ENCODE data around the gene SWAP70.

The SWAP70 gene

DNA sequence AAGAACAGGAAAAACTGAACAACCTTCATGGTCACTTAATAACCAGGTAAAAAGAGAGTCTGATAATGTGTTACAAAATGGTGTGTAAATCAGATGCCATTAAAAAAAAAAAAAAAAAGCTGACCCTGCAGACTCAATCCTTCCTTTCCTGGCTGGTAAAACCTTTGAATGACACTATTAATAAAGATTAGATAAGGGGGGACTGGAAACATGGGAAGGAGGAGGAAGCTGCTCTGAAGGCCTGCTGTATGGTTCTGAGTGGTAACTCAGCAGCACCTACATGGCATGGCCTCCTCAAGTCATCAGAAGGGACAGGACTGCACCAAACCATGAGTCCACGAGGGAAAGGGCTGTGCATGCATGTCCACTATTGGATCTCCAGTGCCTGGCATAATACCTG is 18.0 kb upstream of the SWAP70 start:
- Histone ChIP-seq H3K79me2 (ENCODE audit: control insufficient read depth, insufficient read depth, low read length, poor library complexity) (no peaks in the 10 kb centered on the region), H2BK5ac (ENCODE audit: low read depth, low read length, poor library complexity) (no peak overlapping the region), H3K36me3 (ENCODE audit: control insufficient read depth in 1 of 2, insufficient read depth in 2 of 2, low read length in 2 of 2) (no peaks in the 10 kb centered on the region), H2BK120ac (ENCODE audit: insufficient read depth, low read length, poor library complexity) (no peak overlapping the region), H3K4ac (ENCODE audit: low read depth, low read length) (no peak overlapping the region), H3K4me3 (ENCODE audit: low read depth, low read length) (no peak overlapping the region), H3K79me1 (ENCODE audit: low read length) (no peaks in the 10 kb centered on the region), H3K9ac (ENCODE audit: low read length) (no peak overlapping the region), H4K12ac (ENCODE audit: low read depth, low read length) (no peak overlapping the region), H3K18ac (ENCODE audit: low read length) (no peak overlapping the region), H4K8ac (ENCODE audit: low read depth, low read length) (no peak overlapping the region), H3K23ac (ENCODE audit: low read length) (no peak overlapping the region), H3K9me3 (ENCODE audit: insufficient read depth, low read depth, low read length) (no peaks in the 10 kb centered on the region), H3K27ac (ENCODE audit: low read depth, low read length) (no peak overlapping the region), H3K27me3 (ENCODE audit: insufficient read depth, low read length) (no peaks in the 10 kb centered on the region), H3K4me2 (ENCODE audit: low read length) (no peak overlapping the region), H2AFZ (ENCODE audit: insufficient read depth, low read length, poor library complexity) (no peak overlapping the region), H3K14ac (ENCODE audit: low read length) (no peak overlapping the region), H3K4me1 (ENCODE audit: control insufficient read depth in 1 of 2, insufficient read depth in 2 of 2, low read length in 2 of 2) (no peaks in the 10 kb centered on the region), H2BK12ac (ENCODE audit: low read length) (no peak overlapping the region), H4K91ac (ENCODE audit: low read depth, low read length) (no peak overlapping the region), H2AK5ac (ENCODE audit: low read length) (no peak overlapping the region)
- DNase-seq: no peak
- WGBS (ENCODE audit: extremely low coverage, insufficient coverage, insufficient read length): no CpG with 5 or more reads among the region's 1 CpG

- Histone ChIP-seq H3K27me3 (ENCODE audit: insufficient read depth, low read length) (no peaks in the 10 kb centered on the region), H3K9me3 (ENCODE audit: insufficient read depth, low read depth, low read length) (no peaks in the 10 kb centered on the region), H3K23ac (ENCODE audit: low read length) (no peak overlapping the region), H3K4me2 (ENCODE audit: low read length) (no peak overlapping the region), H3K4me1 (ENCODE audit: control insufficient read depth in 1 of 2, insufficient read depth in 2 of 2, low read length in 2 of 2) (peaks cover 0 to under 1% of the 10 kb centered on the region in 2 experiments), H3K27ac (ENCODE audit: low read depth, low read length) (no peak overlapping the region), H3K4ac (ENCODE audit: low read depth, low read length) (no peak overlapping the region), H4K91ac (ENCODE audit: low read depth, low read length) (no peak overlapping the region), H4K12ac (ENCODE audit: low read depth, low read length) (no peak overlapping the region), H3K18ac (ENCODE audit: low read length) (no peak overlapping the region), H2AFZ (ENCODE audit: insufficient read depth, low read length, poor library complexity) (no peak overlapping the region), H2AK5ac (ENCODE audit: low read length) (no peak overlapping the region), H3K79me1 (ENCODE audit: low read length) (no peaks in the 10 kb centered on the region), H4K8ac (ENCODE audit: low read depth, low read length) (no peak overlapping the region), H3K9ac (ENCODE audit: low read length) (no peak overlapping the region), H2BK5ac (ENCODE audit: low read depth, low read length, poor library complexity) (no peak overlapping the region), H3K4me3 (ENCODE audit: low read depth, low read length) (no peak overlapping the region), H3K79me2 (ENCODE audit: control insufficient read depth, insufficient read depth, low read length, poor library complexity) (no peaks in the 10 kb centered on the region), H2BK120ac (ENCODE audit: insufficient read depth, low read length, poor library complexity) (no peak overlapping the region), H3K14ac (ENCODE audit: low read length) (no peak overlapping the region), H2BK12ac (ENCODE audit: low read length) (no peak overlapping the region), H3K36me3 (ENCODE audit: control insufficient read depth in 1 of 2, insufficient read depth in 2 of 2, low read length in 2 of 2) (no peaks in the 10 kb centered on the region)
- DNase-seq: no peak
- no CpG with 5 or more reads among the region's 4 CpGs for WGBS (ENCODE audit: extremely low coverage, insufficient coverage, insufficient read length)
These were observed 17.6 kb upstream of the SWAP70 start for GRCh38 chr11:9646324-9646723.

DNA sequence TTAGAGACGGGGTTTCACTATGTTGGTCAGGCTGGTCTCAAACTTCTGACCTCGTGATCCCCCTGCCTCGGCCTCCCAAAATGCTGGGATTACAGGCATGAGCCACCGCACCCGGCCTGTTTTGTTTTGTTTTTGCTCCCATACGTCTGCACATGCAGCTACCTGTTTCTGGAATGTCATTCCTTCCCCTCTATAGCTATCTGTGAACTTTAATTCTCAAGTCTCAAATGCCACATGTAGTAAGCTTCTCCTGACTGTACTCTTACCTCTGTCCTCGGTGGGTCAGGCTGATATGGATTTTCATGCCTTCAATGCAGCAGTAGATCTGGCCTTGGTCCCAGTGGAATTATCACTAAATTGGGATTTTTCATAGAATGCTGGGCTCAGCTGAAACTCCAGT is 12.4 kb upstream of the SWAP70 start:
- Histone ChIP-seq H4K12ac (ENCODE audit: low read depth, low read length) (no peak overlapping the region), H3K9ac (ENCODE audit: low read length) (no peak overlapping the region), H2BK5ac (ENCODE audit: low read depth, low read length, poor library complexity) (no peak overlapping the region), H2BK12ac (ENCODE audit: low read length) (no peak overlapping the region), H3K4me1 (ENCODE audit: control insufficient read depth in 1 of 2, insufficient read depth in 2 of 2, low read length in 2 of 2) (peaks cover 12 to 20% of the 10 kb centered on the region in 2 experiments), H4K91ac (ENCODE audit: low read depth, low read length) (no peak overlapping the region), H3K4me2 (ENCODE audit: low read length) (no peak overlapping the region), H3K4me3 (ENCODE audit: low read depth, low read length) (no peak overlapping the region), H2AK5ac (ENCODE audit: low read length) (no peak overlapping the region), H3K36me3 (ENCODE audit: control insufficient read depth in 1 of 2, insufficient read depth in 2 of 2, low read length in 2 of 2) (no peaks in the 10 kb centered on the region), H3K14ac (ENCODE audit: low read length) (no peak overlapping the region), H3K79me1 (ENCODE audit: low read length) (peaks cover 4% of the 10 kb centered on the region), H3K4ac (ENCODE audit: low read depth, low read length) (no peak overlapping the region), H3K18ac (ENCODE audit: low read length) (no peak overlapping the region), H3K23ac (ENCODE audit: low read length) (no peak overlapping the region), H2BK120ac (ENCODE audit: insufficient read depth, low read length, poor library complexity) (no peak overlapping the region), H3K79me2 (ENCODE audit: control insufficient read depth, insufficient read depth, low read length, poor library complexity) (no peaks in the 10 kb centered on the region), H3K9me3 (ENCODE audit: insufficient read depth, low read depth, low read length) (no peaks in the 10 kb centered on the region), H4K8ac (ENCODE audit: low read depth, low read length) (no peak overlapping the region), H3K27ac (ENCODE audit: low read depth, low read length) (peak overlapping the region; percentile 32), H2AFZ (ENCODE audit: insufficient read depth, low read length, poor library complexity) (no peak overlapping the region), H3K27me3 (ENCODE audit: insufficient read depth, low read length) (no peaks in the 10 kb centered on the region)
- DNase-seq: peak in 1 of 2 donors; percentile 57
- WGBS (ENCODE audit: extremely low coverage, insufficient coverage, insufficient read length): no CpG with 5 or more reads among the region's 7 CpGs

GRCh38 chr11:9651899-9652748 is 11.8 kb upstream of the SWAP70 start:
- H2BK5ac ChIP-seq (ENCODE audit: low read depth, low read length, poor library complexity): no peak overlapping the region
- H4K12ac ChIP-seq (ENCODE audit: low read depth, low read length): no peak overlapping the region
- H3K9ac ChIP-seq (ENCODE audit: low read length): no peak overlapping the region

More at GRCh38 chr11:9651899-9652748, 11.8 kb upstream of the SWAP70 start:
- Histone ChIP-seq H2BK12ac (ENCODE audit: low read length) (no peak overlapping the region), H3K27ac (ENCODE audit: low read depth, low read length) (peak overlapping the region; percentile 32), H3K23ac (ENCODE audit: low read length) (no peak overlapping the region), H3K36me3 (ENCODE audit: control insufficient read depth in 1 of 2, insufficient read depth in 2 of 2, low read length in 2 of 2) (no peaks in the 10 kb centered on the region), H3K4ac (ENCODE audit: low read depth, low read length) (no peak overlapping the region), H3K79me1 (ENCODE audit: low read length) (peaks cover 4% of the 10 kb centered on the region), H3K14ac (ENCODE audit: low read length) (no peak overlapping the region), H3K27me3 (ENCODE audit: insufficient read depth, low read length) (no peaks in the 10 kb centered on the region), H3K79me2 (ENCODE audit: control insufficient read depth, insufficient read depth, low read length, poor library complexity) (no peaks in the 10 kb centered on the region), H3K9me3 (ENCODE audit: insufficient read depth, low read depth, low read length) (no peaks in the 10 kb centered on the region), H2AFZ (ENCODE audit: insufficient read depth, low read length, poor library complexity) (no peak overlapping the region), H2AK5ac (ENCODE audit: low read length) (no peak overlapping the region), H3K4me3 (ENCODE audit: low read depth, low read length) (no peak overlapping the region), H4K91ac (ENCODE audit: low read depth, low read length) (no peak overlapping the region), H2BK120ac (ENCODE audit: insufficient read depth, low read length, poor library complexity) (no peak overlapping the region), H4K8ac (ENCODE audit: low read depth, low read length) (no peak overlapping the region), H3K18ac (ENCODE audit: low read length) (no peak overlapping the region), H3K4me1 (ENCODE audit: control insufficient read depth in 1 of 2, insufficient read depth in 2 of 2, low read length in 2 of 2) (peaks cover 12 to 20% of the 10 kb centered on the region in 2 experiments), H3K4me2 (ENCODE audit: low read length) (no peak overlapping the region)
- DNase-seq: peak in 1 of 2 donors; percentile 68
